CD4-positive, alpha-beta memory T cell (primary cell): ENCODE results near the gene ARRDC2. TPM values are rescaled to one million over a fixed set of nuclear protein-coding genes. Genes with fewer than 3 reads are reported as not detected.

Experiments
- CTCF ChIA-PET: fragments of 350-600 bp; sonication (Branson Sonifier 250); formaldehyde crosslinking; loops from one replicate; lab custom pipeline; 2021; ENCODE audit warnings: inconsistent platforms; ENCODE audit not compliant: partially characterized antibody; lab: Charles Lee
- POLR2A ChIA-PET: fragments of 350-600 bp; sonication (Branson Sonifier 250); formaldehyde crosslinking; loops from one replicate; lab custom pipeline; 2021; ENCODE audit not compliant: partially characterized antibody; lab: Charles Lee
- DNase-seq, 5 donors: peaks; one replicate each; pipeline versions ENCODE4 v3.0.0 to v3.0.0-alpha.2; 2020 to 2022; ENCODE audit warnings: mixed read lengths in 1 of 5
- H3K27ac ChIP-seq: one replicate; pipeline ENCODE4 v1.7.0; 2013; ENCODE audit warnings: low read depth, low read length
- H3K27me3 ChIP-seq: 2 replicates; pipeline ENCODE4 v1.7.0; 2013; ENCODE audit warnings: mild to moderate bottlenecking, low read length, moderate library complexity; ENCODE audit not compliant: insufficient read depth
- H3K36me3 ChIP-seq: 2 replicates; pipeline ENCODE4 v1.7.0; 2013; ENCODE audit warnings: mild to moderate bottlenecking, low read length, moderate library complexity; ENCODE audit not compliant: insufficient read depth
- H3K4me1 ChIP-seq: 2 replicates; pipeline ENCODE4 v1.7.0; 2013; ENCODE audit warnings: mild to moderate bottlenecking, low read length, moderate library complexity; ENCODE audit not compliant: insufficient read depth
- H3K4me3 ChIP-seq, 2 donors: one replicate each; pipeline ENCODE4 v1.7.0; 2013; ENCODE audit warnings: low read length in 2 of 2, mild to moderate bottlenecking in 1 of 2
- H3K9me3 ChIP-seq, 2 donors: one replicate each; pipeline ENCODE4 v1.7.0; 2013; ENCODE audit warnings: low read length in 2 of 2, control low read depth in 1 of 2; ENCODE audit not compliant: control insufficient read depth in 1 of 2
- H3K27ac Mint-ChIP-seq, 7 donors: one replicate each; pipeline ENCODE4 v1.8.0; 2020 to 2021; ENCODE audit warnings: mixed read lengths in 7 of 7, mild to moderate bottlenecking in 6 of 7, inconsistent platforms in 3 of 7, moderate library complexity in 3 of 7
- H3K27me3 Mint-ChIP-seq, 2 donors: one replicate each; pipeline ENCODE4 v1.8.0; 2020 to 2021; ENCODE audit warnings: mixed read lengths in 2 of 2
- H3K36me3 Mint-ChIP-seq, 2 donors: one replicate each; pipeline ENCODE4 v1.8.0; 2020 to 2021; ENCODE audit warnings: mixed read lengths in 2 of 2, inconsistent platforms in 1 of 2, mild to moderate bottlenecking in 1 of 2
- H3K4me1 Mint-ChIP-seq, 4 donors: one replicate each; pipeline ENCODE4 v1.8.0; 2020 to 2021; ENCODE audit warnings: mixed read lengths in 4 of 4, mild to moderate bottlenecking in 1 of 4
- H3K4me3 Mint-ChIP-seq, 8 donors: one replicate each; pipeline ENCODE4 v1.8.0; 2020 to 2021; ENCODE audit warnings: mixed read lengths in 8 of 8, mild to moderate bottlenecking in 7 of 8, moderate library complexity in 6 of 8, inconsistent platforms in 3 of 8
- H3K9me3 Mint-ChIP-seq, 8 donors: one replicate each; pipeline ENCODE4 v1.8.0; 2020 to 2021; ENCODE audit warnings: mixed read lengths in 8 of 8, mild to moderate bottlenecking in 5 of 8, inconsistent platforms in 3 of 8, moderate library complexity in 1 of 8
- intact Hi-C: fragments of 100-400 bp; cut with micrococcal nuclease; formaldehyde crosslinking; loops from one replicate; pipeline ENCODE4 v1.15.1; 2023
- polyA plus RNA-seq, 2 donors: library from polyadenylated mRNA; unstranded; fragments of 300-500 nt; fragmentation: Illumina TruSeq; gene quantifications; one replicate each; pipeline ENCODE4 v1.2.3, GENCODE V29; 2021
- total RNA-seq, 2 experiments: library from RNA; stranded (reverse); gene quantifications; one replicate each; pipeline ENCODE4 v1.2.3, GENCODE V29; 2021

Gene ARRDC2
- total and polyA plus RNA-seq, 4 experiments from 2014 or later: 39.8 to 138 (median 92.1) TPM

DNA sequence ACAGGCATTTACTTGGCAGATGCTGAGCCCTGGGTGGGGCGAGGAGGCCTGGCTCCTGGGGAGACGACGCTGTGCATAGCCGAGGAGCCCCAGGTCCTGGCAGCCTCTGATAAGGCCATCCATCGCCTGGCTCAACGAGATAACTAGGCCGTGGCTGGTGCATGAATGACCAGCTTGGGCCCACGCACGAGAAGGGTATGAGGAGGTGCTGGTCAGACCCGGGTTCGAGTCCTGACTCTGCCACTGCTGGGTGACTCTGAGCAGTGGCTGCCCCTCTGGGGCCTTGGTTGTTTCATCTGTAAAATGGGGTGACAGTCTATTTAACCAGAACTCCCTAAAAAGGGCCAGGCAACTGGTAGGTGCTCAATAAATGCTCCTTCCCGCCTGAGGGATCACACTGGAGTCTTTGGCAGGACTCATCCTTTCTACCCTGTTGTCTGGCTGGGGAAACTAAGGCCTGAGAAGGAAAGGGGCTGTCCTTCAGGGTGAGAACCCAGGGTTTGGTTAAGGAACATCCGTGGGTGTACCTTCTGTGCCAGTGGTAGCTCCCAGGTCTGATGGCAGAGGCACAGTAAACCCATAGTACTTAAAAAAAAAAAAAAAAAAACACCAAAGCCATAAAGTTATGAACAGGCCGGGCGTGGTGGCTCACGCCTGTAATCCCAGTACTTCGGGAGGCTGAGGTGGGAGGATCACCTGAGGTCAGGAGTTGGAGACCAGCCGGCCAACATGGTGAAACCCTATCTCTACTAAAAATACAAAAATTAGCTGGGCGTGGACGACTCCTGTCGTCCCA is 8.1 kb upstream of the ARRDC2 start:
- Histone ChIP-seq H3K4me3 (no peak overlapping the region), H3K4me1 (peaks cover 33% of the 10 kb centered on the region), H3K9me3 (no peaks in the 10 kb centered on the region), H3K27ac (peak overlapping the region; percentile 88), H3K27me3 (no peaks in the 10 kb centered on the region), H3K36me3 (no peaks in the 10 kb centered on the region)
- Mint-ChIP-seq H3K27me3 (no peaks in the 10 kb centered on the region), H3K4me1 (peaks cover 10 to 40% (median 24%) of the 10 kb centered on the region in 4 donors), H3K27ac (peak overlapping the region; percentile 93 to 100 (median 100)), H3K9me3 (no peaks in the 10 kb centered on the region), H3K4me3 (peak overlapping the region; percentile 82 to 96 (median 89)), H3K36me3 (peaks cover 0 to 9% of the 10 kb centered on the region in 2 donors)
- ChIA-PET POLR2A (interaction anchor here (0.7 to 5.2 kb wide), 26 partner anchors 8 to 326 kb away, joined by 3 to 40 read pairs (median 7); partner anchors contain the start of genes ARRDC2, CCDC124, IL12RB1 and JUND), CTCF (interaction anchor here (0.5 to 11.6 kb wide), 6 partner anchors 17 to 237 kb away, joined by 3 to 402 read pairs (median 4); partner anchors contain the start of genes CCDC124 and RPL18A)
- intact Hi-C loops: loop anchor here (2.0 to 10.0 kb wide), 3 partner anchors 67 to 415 kb away; partner anchors contain the start of genes CCDC124, SLC5A5 and SSBP4
- DNase-seq: no peak

DNA sequence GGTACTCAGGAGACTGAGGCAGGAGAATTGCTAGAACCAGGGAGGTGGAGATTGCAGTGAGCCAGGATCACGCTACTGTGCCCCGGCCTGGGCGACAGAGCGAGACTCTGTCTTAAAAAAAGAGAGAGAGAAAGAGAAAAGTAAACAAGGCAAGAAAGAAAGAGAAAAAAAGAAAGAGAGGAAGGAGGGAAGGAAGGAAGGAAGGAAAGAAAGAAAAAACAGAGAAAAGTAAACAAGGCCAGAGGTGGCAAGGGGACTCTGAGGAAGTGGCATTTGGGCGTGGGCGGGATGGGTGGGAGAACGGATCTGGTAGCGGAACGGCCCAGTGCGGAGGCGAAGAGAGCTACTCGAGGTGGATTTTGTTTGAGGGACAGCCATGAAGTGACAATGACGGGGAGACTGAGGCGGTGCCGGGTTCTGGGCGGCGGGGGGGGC is 7.5 kb upstream of the ARRDC2 start:
- no peak for DNase-seq

DNA sequence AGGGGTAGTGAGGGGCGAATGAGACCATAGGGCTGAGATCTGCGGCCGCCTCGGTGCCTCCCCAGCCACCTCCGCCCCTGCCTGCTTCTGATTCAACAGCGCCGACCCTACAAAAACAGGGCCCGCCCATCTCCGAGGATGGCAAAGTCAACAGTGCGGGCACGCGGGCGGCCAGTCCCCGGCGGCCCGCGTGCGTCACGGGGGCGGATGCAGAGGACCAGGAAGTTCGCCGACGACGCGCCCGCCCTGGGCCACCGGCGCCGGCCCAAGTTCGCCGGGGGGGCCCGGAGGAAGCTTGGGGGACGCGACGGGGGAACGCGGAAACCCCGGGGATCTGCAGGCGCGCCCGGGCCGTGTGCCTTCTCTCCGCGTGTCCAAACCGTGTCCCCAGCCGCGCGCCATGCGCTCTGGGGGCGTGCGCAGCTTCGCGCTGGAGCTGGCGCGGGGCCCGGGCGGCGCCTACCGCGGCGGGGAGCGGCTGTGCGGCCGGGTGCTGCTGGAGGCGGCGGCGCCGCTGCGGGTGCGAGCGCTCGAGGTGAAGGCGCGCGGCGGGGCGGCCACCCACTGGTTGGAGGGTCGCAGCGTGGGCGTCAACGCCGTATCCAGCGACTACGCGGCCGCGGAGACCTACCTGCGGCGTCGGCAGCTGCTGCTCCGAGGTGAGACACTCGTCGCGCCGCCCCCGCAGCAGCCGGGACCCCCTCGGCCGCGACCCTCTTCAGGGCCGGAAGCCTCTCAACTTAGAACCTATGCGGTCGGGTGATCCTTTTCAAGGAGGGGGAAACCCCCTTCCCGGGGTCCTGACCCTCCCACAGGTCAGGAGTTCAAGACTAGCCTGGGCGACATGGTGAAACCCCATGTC is 6.8 kb upstream of the ARRDC2 start:
- Histone ChIP-seq H3K36me3 (no peaks in the 10 kb centered on the region), H3K4me1 (peaks cover 33% of the 10 kb centered on the region)

More for the DNA sequence above, 7.5 kb upstream of the ARRDC2 start:
- CTCF ChIA-PET: interaction anchor here (1.4 to 11.6 kb wide), 3 partner anchors 60 to 141 kb away, joined by 4 to 402 read pairs (median 5); partner anchors contain the start of genes CCDC124 and RPL18A
- intact Hi-C loops: loop anchor here (2.0 to 10.0 kb wide), 3 partner anchors 68 to 414 kb away; partner anchors contain the start of genes CCDC124, SLC5A5 and SSBP4
- no peaks in the 10 kb centered on the region for H3K27me3 ChIP-seq
- peaks cover 33% of the 10 kb centered on the region for H3K4me1 ChIP-seq
- Mint-ChIP-seq H3K36me3 (peaks cover 0 to 9% of the 10 kb centered on the region in 2 donors), H3K9me3 (no peaks in the 10 kb centered on the region), H3K27ac (peak overlapping the region; percentile 93 to 100 (median 100)), H3K4me1 (peaks cover 10 to 40% (median 24%) of the 10 kb centered on the region in 4 donors), H3K27me3 (no peaks in the 10 kb centered on the region), H3K4me3 (peak overlapping the region; percentile 82 to 96 (median 89))
- H3K4me3 ChIP-seq: peak overlapping the region in 1 of 2 donors; percentile 86
- no peaks in the 10 kb centered on the region for H3K36me3 ChIP-seq
- POLR2A ChIA-PET: interaction anchor here (0.7 to 5.2 kb wide), 33 partner anchors 10 to 428 kb away, joined by 3 to 40 read pairs (median 6); partner anchors contain the start of genes CCDC124, IL12RB1, JAK3 and JUND
- H3K9me3 ChIP-seq: no peaks in the 10 kb centered on the region
- peak overlapping the region; percentile 88 for H3K27ac ChIP-seq

DNA sequence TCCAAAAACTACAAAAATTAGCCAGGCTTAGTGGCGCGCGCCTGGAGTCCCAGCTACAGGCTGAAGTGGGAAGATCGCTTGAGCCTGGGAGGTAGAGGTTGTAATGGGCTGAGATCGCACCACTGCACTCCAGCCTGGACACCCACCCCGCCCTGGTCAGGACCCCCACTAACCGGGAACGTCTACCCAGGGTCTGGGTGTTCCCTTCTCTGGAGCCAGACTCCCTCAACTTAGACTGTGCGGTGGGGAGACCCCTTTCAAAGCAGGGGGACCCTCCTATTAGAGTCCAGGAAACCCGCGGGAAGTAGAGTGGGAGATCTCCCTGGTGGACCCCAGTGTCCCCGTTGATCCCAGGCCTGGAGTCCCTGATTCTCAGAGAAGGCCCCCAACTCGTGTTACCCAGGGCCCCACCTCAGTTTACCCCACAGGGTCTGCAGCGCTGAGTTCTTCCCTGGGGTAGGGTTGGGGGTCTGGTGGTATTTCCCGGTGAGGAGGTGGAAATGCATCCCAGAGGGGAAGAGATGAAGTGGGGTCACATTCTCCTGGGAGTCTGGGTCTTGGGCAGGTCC is 6.1 kb upstream of the ARRDC2 start:
- H3K4me3 Mint-ChIP-seq: peak overlapping the region; percentile 88 to 96 (median 92)
- CTCF ChIA-PET: interaction anchor here (1.3 to 11.6 kb wide), 4 partner anchors 8 to 61 kb away, joined by 3 to 402 read pairs (median 14); partner anchors contain the start of gene CCDC124
- POLR2A ChIA-PET: interaction anchor here (0.7 to 5.2 kb wide), 26 partner anchors 8 to 876 kb away, joined by 3 to 40 read pairs (median 8); partner anchors contain the start of genes CCDC124, JAK3, JUND and MPV17L2
- Histone ChIP-seq H3K27ac (peak overlapping the region; percentile 88), H3K4me1 (peaks cover 35% of the 10 kb centered on the region), H3K9me3 (no peaks in the 10 kb centered on the region), H3K4me3 (peak overlapping the region; percentile 76 to 86), H3K36me3 (no peaks in the 10 kb centered on the region), H3K27me3 (no peaks in the 10 kb centered on the region)
- intact Hi-C loops: loop anchor here (1.0 to 10.0 kb wide), 5 partner anchors 55 to 413 kb away; partner anchors contain the start of genes CCDC124, RPL18A, SLC5A5 and SSBP4
- no peaks in the 10 kb centered on the region for H3K9me3 Mint-ChIP-seq
- H3K36me3 Mint-ChIP-seq: peaks cover 2 to 12% of the 10 kb centered on the region in 2 donors
- H3K27ac Mint-ChIP-seq: peak overlapping the region; percentile 93 to 98 (median 96)
- H3K4me1 Mint-ChIP-seq: peaks cover 11 to 44% (median 24%) of the 10 kb centered on the region in 4 donors
- no peak for DNase-seq
- H3K27me3 Mint-ChIP-seq: no peaks in the 10 kb centered on the region

More for the DNA sequence above, 6.8 kb upstream of the ARRDC2 start:
- intact Hi-C loops: loop anchor here (1.0 to 10.0 kb wide), 5 partner anchors 54 to 414 kb away; partner anchors contain the start of genes CCDC124, RPL18A, SLC5A5 and SSBP4
- Histone ChIP-seq H3K27me3 (no peaks in the 10 kb centered on the region), H3K9me3 (no peaks in the 10 kb centered on the region), H3K4me3 (peak overlapping the region; percentile 76 to 86), H3K27ac (peak overlapping the region; percentile 88)
- peak; percentile 96 to 98 (median 97) for DNase-seq
- peaks cover 10 to 40% (median 24%) of the 10 kb centered on the region in 4 donors for H3K4me1 Mint-ChIP-seq
- peak overlapping the region; percentile 93 to 100 (median 100) for H3K27ac Mint-ChIP-seq
- ChIA-PET CTCF (interaction anchor here (0.6 to 11.6 kb wide), 6 partner anchors 44 to 1606 kb away, joined by 3 to 402 read pairs (median 4); partner anchors contain the start of genes CCDC124 and RPL18A), POLR2A (interaction anchor here (0.7 to 5.2 kb wide), 36 partner anchors 9 to 875 kb away, joined by 3 to 40 read pairs (median 6); partner anchors contain the start of genes CCDC124, IL12RB1, JAK3 and JUND)
- H3K4me3 Mint-ChIP-seq: peak overlapping the region; percentile 88 to 96 (median 92)
- H3K36me3 Mint-ChIP-seq: peaks cover 0 to 9% of the 10 kb centered on the region in 2 donors
- H3K27me3 Mint-ChIP-seq: no peaks in the 10 kb centered on the region
- no peaks in the 10 kb centered on the region for H3K9me3 Mint-ChIP-seq

DNA sequence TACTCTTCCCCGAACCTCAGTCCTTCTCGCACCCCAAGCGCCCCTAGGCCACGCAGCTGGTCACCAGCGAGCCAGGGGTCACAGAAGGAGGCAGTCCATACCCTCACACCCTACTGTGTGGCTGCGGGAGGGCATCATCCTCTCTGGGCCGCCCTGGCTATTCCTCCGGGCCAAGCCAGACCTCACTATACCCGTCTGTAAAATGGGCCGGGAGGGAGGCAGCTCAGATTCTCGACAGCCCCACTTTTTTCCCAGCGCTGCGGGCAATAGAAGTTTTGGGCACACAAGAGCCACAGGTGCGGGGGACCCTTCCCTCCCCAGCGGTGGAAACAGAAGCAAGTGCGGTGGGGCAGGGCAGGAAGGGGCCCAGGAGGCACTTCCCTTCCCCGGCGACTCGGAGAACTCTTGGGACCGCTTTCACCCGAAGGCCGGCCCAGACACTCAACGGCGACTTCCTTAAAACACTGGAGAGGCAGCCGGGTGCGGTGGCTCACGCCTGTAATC is 5.6 kb upstream of the ARRDC2 start:
- Histone ChIP-seq H3K27me3 (no peaks in the 10 kb centered on the region), H3K4me1 (peaks cover 38% of the 10 kb centered on the region), H3K36me3 (no peaks in the 10 kb centered on the region), H3K27ac (peak overlapping the region; percentile 88), H3K4me3 (peak overlapping the region; percentile 76 to 86), H3K9me3 (no peaks in the 10 kb centered on the region)
- Mint-ChIP-seq H3K4me3 (peak overlapping the region; percentile 88 to 96 (median 92)), H3K9me3 (no peaks in the 10 kb centered on the region), H3K27ac (peak overlapping the region; percentile 77 to 98 (median 93)), H3K27me3 (no peaks in the 10 kb centered on the region), H3K36me3 (peaks cover 4 to 16% of the 10 kb centered on the region in 2 donors), H3K4me1 (peaks cover 14 to 45% (median 27%) of the 10 kb centered on the region in 4 donors)
- DNase-seq: no peak
- CTCF ChIA-PET: interaction anchor here (0.8 to 11.6 kb wide), 6 partner anchors 8 to 158 kb away, joined by 3 to 402 read pairs (median 5); partner anchors contain the start of gene CCDC124
- POLR2A ChIA-PET: interaction anchor here (0.9 to 5.2 kb wide), 12 partner anchors 8 to 278 kb away, joined by 3 to 40 read pairs (median 12); partner anchors contain the start of genes PIK3R2 and RPL18A
- intact Hi-C loops: loop anchor here (5.0 to 10.0 kb wide), 2 partner anchors 130 to 412 kb away; partner anchors contain the start of genes SLC5A5 and SSBP4
